GM12864 (cell line): Measurements from ENCODE around the gene IPCEF1.
"Not testable (repeated sequence)": the region's sequence is repeated elsewhere in the genome, so short reads cannot be mapped to it uniquely, and the experiment has no call there.

Experiments
- DNase-seq: peaks from one replicate; pipeline ENCODE4 v3.0.0-alpha.2; 2011; ENCODE audit warnings: low read depth
- H3K4me3 ChIP-seq: 2 replicates; pipeline ENCODE4 v1.5.1; 2011; ENCODE audit warnings: mild to moderate bottlenecking, low read depth, low read length, control low read depth
- TF ChIP-seq, protein P1 (sequence below): IDR thresholded peaks from 2 replicates; pipeline ENCODE4 v1.5.1; 2011; ENCODE audit warnings: low read depth, mild to moderate bottlenecking, moderate library complexity, low read length, control low read depth, inconsistent platforms; ENCODE audit errors: missing control alignments

The IPCEF1 gene

DNA sequence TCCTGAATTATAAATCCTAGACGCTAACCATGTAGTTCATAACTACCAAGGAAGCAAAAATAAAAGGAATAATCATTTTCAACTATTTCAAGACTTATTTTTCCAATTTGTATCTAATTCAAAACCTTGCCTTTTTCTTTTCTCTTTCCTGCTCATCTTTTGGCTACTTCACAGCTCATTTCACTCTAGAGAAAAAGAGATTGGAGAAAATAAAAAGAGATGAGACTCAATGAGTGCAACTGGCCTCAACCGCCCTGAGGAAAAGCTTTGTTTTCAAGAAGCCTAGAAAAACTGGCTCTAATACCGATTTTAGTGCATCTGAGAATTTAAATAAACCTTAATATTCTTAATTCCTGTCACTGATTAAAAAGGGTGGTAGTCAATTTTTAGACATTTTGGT is 36.4 kb downstream of the IPCEF1 start:
- DNase-seq, result no peak
- H3K4me3 ChIP-seq, result no peak overlapping the region
- TF ChIP-seq, protein P1, sequence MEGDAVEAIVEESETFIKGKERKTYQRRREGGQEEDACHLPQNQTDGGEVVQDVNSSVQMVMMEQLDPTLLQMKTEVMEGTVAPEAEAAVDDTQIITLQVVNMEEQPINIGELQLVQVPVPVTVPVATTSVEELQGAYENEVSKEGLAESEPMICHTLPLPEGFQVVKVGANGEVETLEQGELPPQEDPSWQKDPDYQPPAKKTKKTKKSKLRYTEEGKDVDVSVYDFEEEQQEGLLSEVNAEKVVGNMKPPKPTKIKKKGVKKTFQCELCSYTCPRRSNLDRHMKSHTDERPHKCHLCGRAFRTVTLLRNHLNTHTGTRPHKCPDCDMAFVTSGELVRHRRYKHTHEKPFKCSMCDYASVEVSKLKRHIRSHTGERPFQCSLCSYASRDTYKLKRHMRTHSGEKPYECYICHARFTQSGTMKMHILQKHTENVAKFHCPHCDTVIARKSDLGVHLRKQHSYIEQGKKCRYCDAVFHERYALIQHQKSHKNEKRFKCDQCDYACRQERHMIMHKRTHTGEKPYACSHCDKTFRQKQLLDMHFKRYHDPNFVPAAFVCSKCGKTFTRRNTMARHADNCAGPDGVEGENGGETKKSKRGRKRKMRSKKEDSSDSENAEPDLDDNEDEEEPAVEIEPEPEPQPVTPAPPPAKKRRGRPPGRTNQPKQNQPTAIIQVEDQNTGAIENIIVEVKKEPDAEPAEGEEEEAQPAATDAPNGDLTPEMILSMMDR, result no peak

DNA sequence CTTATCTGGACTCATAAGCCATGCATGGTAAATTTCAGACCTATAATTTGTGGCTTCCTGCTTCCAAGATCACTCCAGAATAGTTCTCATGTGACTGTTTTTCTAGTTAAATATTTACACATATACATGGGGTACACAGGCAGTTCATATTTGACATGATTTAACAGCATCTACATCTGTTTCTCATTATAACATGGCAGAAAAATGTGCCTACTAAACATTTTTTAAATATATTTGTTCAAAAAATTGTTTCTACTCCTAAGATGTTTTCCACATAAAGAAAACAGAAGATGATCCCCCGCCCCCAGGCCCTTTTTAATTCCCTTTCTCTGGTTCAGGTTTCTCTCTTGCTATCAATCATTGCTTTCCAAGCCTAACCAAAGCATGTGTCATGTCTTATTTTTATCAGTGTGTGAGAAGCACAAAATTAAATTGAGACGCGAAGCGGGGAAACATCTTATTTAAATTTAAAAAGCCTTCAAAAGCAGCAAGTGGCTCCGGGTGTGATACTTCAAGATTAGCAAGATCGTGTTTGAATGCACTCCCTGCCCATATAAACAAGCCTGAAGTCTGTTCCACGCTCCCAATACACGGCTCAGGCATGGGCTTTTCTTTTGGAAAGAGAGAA is 37.3 kb downstream of the IPCEF1 start:
- TF ChIP-seq, protein P1, result no peak
- DNase-seq, result no peak
- H3K4me3 ChIP-seq, result no peak overlapping the region

DNA sequence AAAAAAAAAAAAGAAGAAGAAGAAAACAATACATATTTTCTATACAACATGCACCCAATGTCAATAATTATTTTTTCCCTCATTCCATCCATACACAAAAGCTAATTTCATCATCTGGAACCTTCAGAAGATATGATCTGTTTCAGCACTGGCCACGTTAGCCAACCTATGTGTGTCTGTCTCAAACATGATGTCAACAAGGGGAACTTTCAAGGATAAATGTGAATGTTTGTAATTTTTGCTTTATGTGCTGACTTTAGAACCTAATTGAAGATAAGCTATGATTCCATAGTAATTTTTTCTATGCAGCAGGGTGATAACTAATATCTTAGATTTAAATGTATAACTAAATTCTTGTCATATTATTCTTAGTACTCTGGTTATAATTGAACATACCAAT is 37.9 kb downstream of the IPCEF1 start:
- DNase-seq, result no peak
- TF ChIP-seq, protein P1, result no peak
- no peak overlapping the region for H3K4me3 ChIP-seq

DNA sequence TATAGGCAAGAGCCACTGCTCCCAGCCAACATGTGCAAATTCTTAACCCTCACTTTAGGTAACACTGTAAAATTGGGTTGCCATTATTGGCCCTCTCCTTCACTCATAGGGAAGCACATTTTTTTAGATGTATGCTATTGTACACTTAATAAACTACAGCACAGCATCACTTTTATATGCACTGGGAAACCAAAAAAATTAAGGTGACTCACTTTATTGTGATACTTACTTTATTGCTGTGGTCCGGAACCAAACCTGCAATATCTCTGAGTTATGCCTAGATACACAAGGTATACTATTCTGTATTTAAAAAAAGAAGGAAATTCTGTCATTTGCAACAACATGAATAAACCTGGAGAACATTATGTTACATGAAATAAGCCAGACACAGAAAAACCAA is 40.5 kb downstream of the IPCEF1 start:
- DNase-seq, result no peak
- TF ChIP-seq, protein P1, result no peak
- H3K4me3 ChIP-seq, result no peak overlapping the region

DNA sequence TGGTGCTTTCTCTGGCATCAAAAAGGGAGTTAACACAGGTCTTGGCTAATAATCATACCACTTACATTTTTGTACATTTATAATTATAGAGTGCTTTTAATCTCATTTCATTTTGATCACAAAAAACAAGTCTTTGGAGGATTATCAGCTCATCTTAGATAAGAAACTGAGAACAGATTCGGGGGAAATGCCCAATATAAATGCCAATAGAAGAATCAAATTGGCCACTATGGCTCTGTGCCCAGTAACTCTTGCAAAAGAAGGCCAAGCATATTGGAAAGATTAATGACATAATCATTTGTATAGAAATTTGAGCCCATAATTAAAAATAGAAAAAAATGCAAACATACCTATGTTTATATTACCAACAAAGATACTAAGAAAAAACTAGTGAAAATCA is 42.5 kb downstream of the IPCEF1 start:
- H3K4me3 ChIP-seq, result no peak overlapping the region
- DNase-seq, result no peak
- TF ChIP-seq, protein P1, result no peak

- no peak overlapping the region for H3K4me3 ChIP-seq
- no peak for DNase-seq
- TF ChIP-seq, protein P1, result no peak
Observed at GRCh38 chr6:154308986-154309385, 47.6 kb downstream of the IPCEF1 start.

DNA sequence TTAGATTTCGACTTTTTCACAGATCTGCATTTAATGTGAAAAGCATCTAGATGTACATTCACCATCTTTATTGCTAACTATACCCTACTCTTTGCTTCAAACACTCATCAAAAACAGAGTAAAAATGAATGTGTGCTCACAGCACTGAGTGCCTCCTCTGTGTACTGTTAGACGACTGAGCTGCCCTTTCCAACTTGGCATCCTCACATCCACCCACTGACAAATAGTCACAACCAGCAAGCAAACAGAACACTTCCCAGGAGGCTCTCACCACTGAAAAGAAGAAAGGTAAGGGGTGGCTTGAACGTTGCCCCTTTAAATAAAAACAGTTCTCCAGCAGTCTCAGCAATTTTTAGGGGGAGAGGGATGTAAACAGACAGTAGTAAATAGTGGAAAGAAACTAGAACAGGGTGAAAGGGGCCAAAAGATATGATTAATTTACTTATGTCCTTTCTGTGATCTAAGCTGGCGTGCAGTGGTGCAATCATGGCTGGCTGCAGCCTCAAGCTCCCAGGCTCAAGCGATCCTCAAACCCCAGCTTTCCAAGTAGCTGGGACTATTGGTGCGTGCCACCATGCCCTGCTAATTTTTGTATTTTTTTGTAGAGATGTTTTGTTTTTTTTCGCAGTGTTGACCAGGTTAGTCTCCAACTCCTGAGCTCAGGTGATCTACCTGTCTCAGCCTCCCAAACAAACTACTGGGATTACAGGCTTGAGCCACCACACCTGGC is 48.7 kb downstream of the IPCEF1 start:
- H3K4me3 ChIP-seq, result no peak overlapping the region
- DNase-seq, result no peak
- TF ChIP-seq, protein P1, result no peak

- H3K4me3 ChIP-seq, result not testable (repeated sequence)
Observed at GRCh38 chr6:154307147-154307546, 49.5 kb downstream of the IPCEF1 start.

More at GRCh38 chr6:154307147-154307546, 49.5 kb downstream of the IPCEF1 start:
- not testable (repeated sequence) for DNase-seq
